Measurements from ENCODE around the gene ITGA7. TPM values are rescaled to one million over a fixed set of nuclear protein-coding genes. Genes with fewer than 3 reads are reported as not detected.

ITGA7 gene
- total and polyA plus RNA-seq, 2 of the 4 experiments (the other 2 are of a cell fraction), result 3.9 to 15.7 TPM

DNA sequence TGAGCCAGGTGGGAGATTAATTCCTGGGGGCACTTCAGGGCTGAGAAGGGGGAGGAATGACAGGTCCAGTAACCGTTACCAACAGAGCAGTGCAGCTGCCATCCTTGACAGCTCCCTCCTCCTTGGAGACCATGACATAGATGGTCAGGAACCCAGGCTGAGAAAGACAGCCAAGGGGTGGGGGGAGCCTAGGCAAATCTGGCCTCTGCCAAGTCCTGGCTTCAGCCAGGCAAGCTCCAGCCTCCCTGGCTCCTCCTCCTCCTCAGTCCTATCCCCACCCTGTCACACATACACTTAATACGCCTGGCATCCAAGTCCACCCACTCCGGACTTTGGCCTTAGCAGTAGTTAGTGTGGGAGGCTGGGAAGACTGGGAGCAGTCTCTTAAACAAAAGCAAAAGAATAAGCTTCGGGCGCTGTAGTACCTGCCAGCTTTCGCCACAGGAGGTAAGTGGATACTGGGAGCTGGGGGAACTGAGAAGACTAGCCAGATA lies 12.4 kb upstream of the ITGA7 start, which contains the start of gene RDH5:
TSS of gene RDH5 (plus strand) at position 323 of the 494 bp plus-strand sequence. CDS start 792 bp downstream, outside the sequence.
- intact Hi-C loops (cut with micrococcal nuclease), result loop anchor here (2.0 kb wide), 2 partner anchors 59 to 531 kb away; no protein-coding TSS in a partner anchor
- Histone ChIP-seq H4K91ac (ENCODE audit: insufficient read depth, low read depth, low read length) (peak within 1 kb of the TSS; percentile 25; the same call in 1 of the 2 replicates), H3K9me3 (ENCODE audit: control insufficient read depth, insufficient read depth, low read length) (no peaks in the 10 kb centered on the region), H3K18ac (ENCODE audit: low read depth, low read length) (peak within 1 kb of the TSS; percentile 20; the same call in 1 of the 2 replicates), H3K4me1 (ENCODE audit: control insufficient read depth, insufficient read depth, low read length) (peaks cover 36% of the 10 kb centered on the region), H3K23ac (ENCODE audit: low read depth, low read length) (peak within 1 kb of the TSS; percentile 29; the same call in 1 of the 2 replicates), H3K27me3 (ENCODE audit: control insufficient read depth, insufficient read depth, low read length) (no peaks in the 10 kb centered on the region), H2BK20ac (ENCODE audit: low read depth, low read length) (peak within 1 kb of the TSS; percentile 37; the same call in 1 of the 2 replicates), H3K14ac (replicated peaks; ENCODE audit: low read depth, low read length) (no peak within 1 kb of the TSS), H3K4ac (ENCODE audit: low read depth, low read length) (peak within 1 kb of the TSS; percentile 76), H2AFZ (replicated peaks; ENCODE audit: low read length, poor library complexity) (peak within 1 kb of the TSS; percentile 77), H3K9me1 (ENCODE audit: insufficient read depth, low read length) (peaks cover 32% of the 10 kb centered on the region), H4K8ac (ENCODE audit: low read depth in 2 of 2, low read length in 2 of 2) (peak within 1 kb of the TSS in 1 of 2 experiments; percentile 62; a peak in 2 of 4 replicates), H3K79me1 (ENCODE audit: low read depth in 1 of 2, low read length in 2 of 2) (peaks cover 27 to 75% of the 10 kb centered on the region in 2 experiments), H3K4me3 (ENCODE audit: insufficient read depth, low read depth, low read length) (no peak within 1 kb of the TSS), H3K36me3 (ENCODE audit: control insufficient read depth, insufficient read depth, low read length) (peaks cover 24% of the 10 kb centered on the region), H2AK9ac (replicated peaks; ENCODE audit: low read depth, low read length, poor library complexity) (peak within 1 kb of the TSS; percentile 83), H2BK5ac (ENCODE audit: low read depth, low read length, poor library complexity, severe bottlenecking) (peak within 1 kb of the TSS; percentile 84), H2BK120ac (ENCODE audit: low read depth, low read length) (peak within 1 kb of the TSS; percentile 41), H4K20me1 (ENCODE audit: insufficient read depth, low read length) (peaks cover 37% of the 10 kb centered on the region), H3K9ac (ENCODE audit: low read depth, low read length) (no peak within 1 kb of the TSS; the same call in 1 of the 2 replicates), H2AK5ac (ENCODE audit: low read depth, low read length) (peak within 1 kb of the TSS; percentile 89), H3K27ac (ENCODE audit: insufficient read depth, low read length) (peak within 1 kb of the TSS; percentile 30), H3K56ac (ENCODE audit: extremely low read depth, insufficient read depth, low read length) (peak within 1 kb of the TSS; percentile 38), H3K4me2 (ENCODE audit: low read depth, low read length) (peak within 1 kb of the TSS; percentile 14; the same call in 1 of the 2 replicates), H2BK15ac (ENCODE audit: low read depth, low read length) (peak within 1 kb of the TSS; percentile 12; the same call in 2 of the 3 replicates), H4K5ac (ENCODE audit: low read depth, low read length) (peak within 1 kb of the TSS; percentile 6; the same call in 1 of the 2 replicates)
- POLR2A ChIA-PET (ENCODE audit: unreplicated experiment), result interaction anchor here (2.1 kb wide), 1 partner anchor 10 kb away, joined by 8 read pairs; no protein-coding TSS in a partner anchor
- TF ChIP-seq MAZ (IDR thresholded peaks at IDR 0.05; ENCODE audit: borderline replicate concordance, low read depth, low read length) (peak; percentile 68; the same call in 1 of the 2 replicates), SMC3 (IDR thresholded peaks at IDR 0.05; ENCODE audit: low read depth, low read length) (0 out of 2 replicates have a peak, but pooled peaks have one; percentile 12), CHD1 (IDR thresholded peaks at IDR 0.05; ENCODE audit: low read depth, low read length) (no peak), RFX5 (IDR thresholded peaks at IDR 0.05; ENCODE audit: low read depth, low read length) (no peak), MAFK (IDR thresholded peaks at IDR 0.05; ENCODE audit: low read depth, low read length) (no peak), RAD21 (IDR thresholded peaks at IDR 0.05; ENCODE audit: low read length) (0 out of 2 replicates have a peak, but pooled peaks have one; percentile 6), NFE2L2 (IDR thresholded peaks at IDR 0.05; ENCODE audit: low read depth, low read length) (no peak), POLR2A (IDR thresholded peaks at IDR 0.05; ENCODE audit: low read depth, low read length) (no peak; the same call in 1 of the 2 replicates), MXI1 (IDR thresholded peaks at IDR 0.05; ENCODE audit: borderline replicate concordance, low read depth, low read length) (no peak)
- TF ChIP-seq, protein P1, sequence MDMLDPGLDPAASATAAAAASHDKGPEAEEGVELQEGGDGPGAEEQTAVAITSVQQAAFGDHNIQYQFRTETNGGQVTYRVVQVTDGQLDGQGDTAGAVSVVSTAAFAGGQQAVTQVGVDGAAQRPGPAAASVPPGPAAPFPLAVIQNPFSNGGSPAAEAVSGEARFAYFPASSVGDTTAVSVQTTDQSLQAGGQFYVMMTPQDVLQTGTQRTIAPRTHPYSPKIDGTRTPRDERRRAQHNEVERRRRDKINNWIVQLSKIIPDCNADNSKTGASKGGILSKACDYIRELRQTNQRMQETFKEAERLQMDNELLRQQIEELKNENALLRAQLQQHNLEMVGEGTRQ (IDR thresholded peaks at IDR 0.05; ENCODE audit: low read depth, low read length), result no peak
- BruUV-seq (replicated peaks), result no TSS peak
- CTCF ChIA-PET, result interaction anchor here (0.5 to 1.6 kb wide), 5 partner anchors 17 to 73 kb away, joined by 3 to 5 read pairs (median 4); no protein-coding TSS in a partner anchor
- peak; percentile 89 for DNase-seq
- in situ Hi-C loops (cut with MboI; ENCODE audit: low sequenced_read_pairs), result no loop called here
- dilution Hi-C loops (cut with HindIII; ENCODE audit: low sequenced_read_pairs, unreplicated experiment), result no loop called here
- WGBS, 2 experiments (ENCODE audit: extremely low coverage in 2 of 2, insufficient read length in 1 of 2), result no CpG with 5 or more reads among the region's 6 CpGs
- ATAC-seq (ENCODE audit: low read depth), result peak; percentile 39

Data from IMR-90 (cell line).